ENCODE measurements around the gene FSTL4. TPM values are rescaled to one million over a fixed set of nuclear protein-coding genes. Genes with fewer than 3 reads are reported as not detected.

FSTL4 gene
- total RNA-seq, 1 experiment from 2014 or later: not detected

DNA sequence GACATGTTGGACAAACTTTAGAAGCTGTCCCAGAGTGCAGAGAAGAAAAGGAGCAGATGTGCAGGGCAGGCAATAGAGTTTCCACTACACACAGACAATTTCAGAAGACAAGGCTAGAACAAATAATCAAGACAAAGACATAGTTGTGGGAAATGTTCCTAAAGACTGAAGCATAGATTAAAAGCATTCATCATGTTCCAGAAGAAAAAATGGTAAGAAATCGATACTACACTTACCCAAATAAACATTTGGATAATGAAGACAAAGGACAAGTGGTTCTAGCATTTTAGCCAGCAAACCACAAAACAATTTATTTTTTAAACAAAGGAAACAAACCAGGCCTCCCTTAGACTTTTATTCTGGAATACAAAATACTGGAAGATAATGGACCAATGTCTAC is 97.9 kb downstream of the FSTL4 start:
- DNase-seq (ENCODE audit: low read depth): no peak

DNA sequence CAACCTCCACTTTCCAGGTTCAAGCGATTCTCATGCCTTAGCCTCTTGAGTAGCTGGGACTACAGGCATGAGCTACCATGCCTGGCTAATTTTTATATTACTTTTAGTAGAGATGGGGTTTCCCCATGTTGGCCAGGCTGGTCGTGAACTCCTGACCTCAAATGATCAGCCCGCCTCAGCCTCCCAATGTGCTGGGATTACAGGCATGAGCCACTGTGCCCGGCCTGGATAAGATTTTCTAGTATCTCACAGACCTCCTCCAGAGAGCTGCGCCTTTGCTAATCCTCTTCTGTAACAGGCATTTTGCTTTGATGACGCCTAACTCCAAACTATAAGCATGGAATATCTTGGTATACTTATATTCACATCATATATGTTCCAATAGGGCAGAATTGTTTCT is 99.4 kb downstream of the FSTL4 start:
- DNase-seq (ENCODE audit: low read depth): no peak

DNA sequence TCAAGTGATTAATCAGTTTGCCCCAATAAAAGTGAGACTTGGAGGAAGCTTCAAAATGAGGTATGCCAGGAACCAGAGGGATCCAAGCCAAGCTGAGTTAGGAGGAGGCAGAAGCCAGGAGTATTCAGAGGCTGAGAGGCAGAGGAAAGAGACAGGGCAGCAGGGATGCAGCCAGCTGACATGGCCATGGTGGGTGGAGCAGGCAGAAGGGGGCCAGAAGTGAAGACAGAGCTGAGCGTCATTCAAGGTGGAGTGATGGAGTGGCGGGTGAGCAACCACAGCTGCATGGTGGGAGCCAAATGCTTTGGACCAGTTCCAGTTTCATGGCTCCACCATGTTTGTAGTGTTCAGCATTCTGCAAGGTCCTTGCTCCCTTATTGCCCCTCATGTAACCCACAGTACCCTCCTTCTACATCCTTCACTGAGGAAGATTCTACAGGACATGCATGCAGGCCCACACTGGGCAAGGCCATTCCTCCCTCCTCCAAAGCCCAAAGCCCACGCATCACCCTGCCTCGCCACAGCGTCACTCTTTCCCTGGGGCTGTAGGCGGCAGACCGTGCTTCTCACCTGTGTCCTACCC is 100.6 kb downstream of the FSTL4 start:
- DNase-seq (ENCODE audit: low read depth): no peak

DNA sequence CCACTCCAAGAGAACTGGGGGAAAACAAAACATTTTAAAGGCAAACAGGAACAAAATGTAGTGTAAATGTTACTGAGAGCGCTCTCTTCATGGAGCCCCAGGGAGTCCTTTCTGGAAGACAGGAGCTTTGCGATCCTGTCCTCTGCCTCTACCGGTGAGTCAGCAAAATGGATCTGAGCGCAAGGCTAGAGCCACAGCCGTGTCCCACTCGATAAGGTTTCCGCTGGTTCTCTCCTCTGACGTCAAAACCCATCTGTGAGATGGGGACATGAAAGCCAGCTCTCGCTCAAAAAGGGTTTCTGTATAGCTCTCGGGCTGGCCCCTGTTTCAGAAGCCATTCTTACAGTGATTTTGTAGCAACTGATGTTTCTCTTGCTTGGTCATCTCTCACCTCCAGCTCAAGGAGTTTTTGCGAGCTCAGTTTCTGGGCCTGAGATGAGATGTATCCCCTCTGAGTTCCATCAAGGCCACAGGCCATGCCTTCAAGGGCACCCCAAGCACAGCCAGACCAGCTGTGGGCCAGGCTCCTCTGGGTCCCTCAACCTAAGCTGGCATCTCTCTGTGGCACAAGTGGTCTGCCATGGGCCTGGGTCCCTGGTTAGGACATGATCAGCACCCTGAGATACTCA is 101.6 kb downstream of the FSTL4 start:
- DNase-seq (ENCODE audit: low read depth): no peak

DNA sequence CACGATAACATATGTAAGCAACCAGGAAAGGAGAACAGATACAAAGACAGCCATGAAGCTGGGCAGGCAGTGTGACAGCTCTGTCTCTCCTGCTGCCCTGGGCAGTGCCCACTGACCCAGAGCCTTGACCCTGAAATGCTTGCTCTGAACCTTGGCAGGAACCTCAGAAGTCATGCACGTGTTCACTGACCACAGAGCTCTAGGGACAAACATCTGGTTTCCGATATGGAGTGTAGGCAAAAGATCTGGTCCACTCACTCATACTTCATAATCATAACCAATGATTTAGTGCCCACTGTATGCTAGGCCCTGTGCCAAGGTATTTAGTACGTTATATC is 102.6 kb downstream of the FSTL4 start:
- DNase-seq (ENCODE audit: low read depth): no peak

DNA sequence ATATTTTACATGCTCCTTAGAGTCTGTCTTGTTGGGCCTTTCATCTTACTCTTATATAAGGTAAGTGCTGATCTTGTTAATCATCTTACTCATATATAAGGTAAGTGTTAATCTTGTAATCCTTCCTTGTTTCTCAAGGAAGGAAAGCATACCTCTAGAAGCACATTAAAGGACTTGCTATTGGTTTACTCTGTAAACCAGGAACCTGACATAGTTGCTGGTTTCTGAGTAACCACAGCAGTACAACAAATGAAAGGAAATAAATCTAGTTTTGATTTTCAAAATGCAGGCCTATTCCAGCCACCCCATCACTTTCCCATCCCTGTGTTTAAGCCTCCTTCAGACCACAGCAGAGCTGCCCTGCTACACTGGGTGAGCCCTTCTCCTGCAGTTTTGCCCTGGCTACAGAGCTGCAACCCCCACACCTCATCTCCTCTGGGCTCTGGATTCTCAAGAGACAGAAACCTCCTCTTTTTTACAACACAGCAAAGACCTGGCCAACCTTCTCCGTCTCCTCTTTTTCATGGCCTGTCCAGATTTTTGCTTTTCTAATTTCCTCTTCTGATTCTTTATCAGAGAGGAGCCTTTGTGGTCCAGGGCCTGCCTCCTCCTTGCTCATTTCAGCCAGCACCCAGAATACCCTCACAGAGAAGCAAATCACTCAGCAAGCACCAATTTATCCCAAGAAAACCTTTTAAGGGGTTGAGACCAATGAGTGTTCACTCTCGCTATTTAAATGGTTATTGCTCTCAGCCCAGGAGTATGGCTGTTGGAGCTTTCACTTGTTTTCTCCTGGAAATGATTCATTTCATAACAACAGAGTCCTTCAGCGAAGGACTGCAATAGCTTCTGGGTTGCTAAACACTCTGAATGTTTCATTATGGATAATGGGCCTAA is 103.2 kb downstream of the FSTL4 start:
- no peak for DNase-seq (ENCODE audit: low read depth)

DNA sequence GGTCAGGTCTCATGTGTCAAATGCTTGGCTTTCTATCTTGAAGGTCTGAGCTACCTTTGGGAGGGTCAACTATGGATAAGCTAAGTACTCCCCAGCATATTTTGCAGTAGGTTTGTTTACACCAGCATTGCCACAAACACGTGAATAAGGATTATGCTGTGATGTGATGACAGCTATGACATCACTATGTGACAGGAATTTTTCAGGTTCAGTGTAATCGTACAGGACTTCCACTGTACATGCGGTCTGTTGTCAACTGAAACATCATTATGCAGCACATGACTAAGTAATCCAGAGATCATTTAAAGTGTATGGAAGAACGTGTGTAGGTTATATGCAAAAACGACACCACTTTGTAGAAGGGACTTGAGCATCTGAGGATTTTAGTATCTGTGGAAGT is 104.0 kb downstream of the FSTL4 start:
- DNase-seq (ENCODE audit: low read depth): no peak

DNA sequence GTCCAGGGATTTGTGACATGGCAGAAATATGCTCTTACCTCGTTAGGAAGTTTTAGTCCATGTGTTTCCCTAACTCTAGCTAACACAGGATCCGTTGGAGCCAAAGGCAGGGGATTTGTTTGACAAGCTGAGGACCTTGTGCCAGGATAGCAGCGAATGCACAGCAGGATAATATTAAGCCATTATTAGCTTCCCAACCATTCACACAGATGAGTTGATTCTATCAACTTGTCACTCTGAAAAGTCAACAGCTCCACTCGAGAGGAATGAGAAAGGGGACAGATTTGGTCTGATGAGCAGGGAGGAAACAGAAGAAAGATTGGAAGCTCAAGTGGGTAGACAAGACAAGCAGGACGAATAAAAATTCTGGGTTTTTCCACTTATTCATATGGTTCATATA is 106.2 kb downstream of the FSTL4 start:
- DNase-seq (ENCODE audit: low read depth): no peak

DNA sequence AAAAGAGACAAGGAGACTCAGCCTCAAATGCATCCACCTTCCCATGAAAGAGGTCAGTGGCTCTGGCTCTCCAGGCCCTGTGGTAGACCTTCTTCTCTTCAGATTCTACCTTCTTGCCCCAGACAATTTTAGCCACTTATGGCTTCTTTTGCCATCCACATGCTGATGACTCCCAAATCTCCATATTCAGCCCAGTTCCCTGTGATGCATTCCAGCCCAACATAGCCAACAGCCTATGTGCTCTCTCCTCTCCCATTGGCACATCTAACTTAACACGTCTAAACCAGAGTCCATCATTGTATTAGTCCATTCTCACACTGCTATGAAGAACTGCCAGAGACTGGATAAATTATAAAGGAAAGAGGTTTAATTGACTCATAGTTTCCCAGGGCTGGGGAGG is 108.8 kb downstream of the FSTL4 start:
- DNase-seq (ENCODE audit: low read depth): no peak

DNA sequence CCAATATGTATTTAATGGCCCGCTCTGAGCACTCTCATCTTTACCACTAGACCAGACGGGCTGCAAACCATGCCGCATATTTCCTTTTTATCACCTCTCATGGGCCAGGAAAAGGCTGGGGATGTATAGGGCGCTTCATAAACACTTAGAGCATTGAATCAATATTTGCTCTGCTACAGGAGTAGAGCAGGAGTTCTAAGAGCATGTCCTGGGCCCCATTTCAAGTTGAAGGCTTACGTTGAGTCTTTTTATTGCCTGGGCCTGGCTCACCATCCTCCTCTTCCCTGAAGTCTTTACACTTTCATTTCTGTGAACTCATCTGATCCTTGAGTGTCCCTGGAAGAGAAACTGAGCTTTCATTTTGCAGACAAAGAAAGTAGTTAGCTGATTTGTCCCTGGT is 112.4 kb downstream of the FSTL4 start:
- DNase-seq (ENCODE audit: low read depth): no peak

DNA sequence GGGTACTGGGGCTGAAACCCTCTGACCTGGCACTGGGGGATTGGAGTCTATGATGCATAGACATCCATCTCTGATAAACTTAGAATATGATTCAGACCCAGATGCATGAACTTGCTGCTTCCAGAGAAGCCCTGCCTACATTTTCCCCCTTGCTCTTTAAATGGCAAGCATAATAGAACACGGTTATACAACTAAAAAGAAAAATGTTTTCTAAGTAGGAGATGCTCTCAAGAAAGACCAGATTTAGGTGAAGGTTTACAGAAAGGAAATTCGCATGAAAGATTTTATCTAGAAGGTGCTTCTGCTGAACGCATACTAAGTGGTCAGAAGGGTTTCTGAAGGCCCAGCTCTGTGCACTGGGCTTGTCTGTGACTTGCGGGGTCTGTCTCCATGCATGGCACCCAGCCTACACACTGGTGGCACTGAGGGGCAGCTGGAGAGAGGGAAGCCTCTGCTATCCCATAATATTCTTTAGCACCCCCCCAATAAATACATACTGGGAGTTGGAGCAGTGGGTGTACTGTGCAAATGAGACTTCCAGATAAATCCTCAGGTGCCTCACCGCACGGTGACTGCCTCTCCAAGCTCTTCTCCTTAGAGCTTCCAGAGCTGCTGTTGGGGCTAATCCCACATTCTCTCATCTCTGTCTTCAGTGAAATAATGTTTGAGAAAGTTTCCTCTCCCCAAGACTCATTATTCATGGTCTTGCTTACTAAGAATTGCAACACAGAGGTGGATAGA is 114.6 kb downstream of the FSTL4 start:
- DNase-seq (ENCODE audit: low read depth): no peak

DNA sequence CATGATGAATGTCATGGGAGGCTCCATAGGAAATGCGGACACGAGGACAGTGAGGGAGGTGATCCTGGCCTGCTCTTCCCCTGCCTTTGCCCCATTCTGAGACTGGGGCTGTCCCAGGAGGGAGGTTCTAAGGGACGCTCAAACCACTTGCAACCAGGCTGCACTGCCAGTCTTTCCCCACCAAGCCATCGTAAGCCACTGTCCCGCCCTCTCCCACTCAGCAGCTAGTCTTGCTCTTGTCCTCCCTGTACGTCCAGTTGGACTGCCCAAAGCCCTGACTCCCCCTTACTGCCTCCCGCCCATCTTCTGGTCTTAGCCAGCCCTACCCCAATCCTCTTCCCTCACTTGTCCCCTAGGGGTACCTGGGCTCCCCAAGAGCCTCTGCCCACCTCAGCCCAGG is 115.7 kb downstream of the FSTL4 start:
- no peak for DNase-seq (ENCODE audit: low read depth)

DNA sequence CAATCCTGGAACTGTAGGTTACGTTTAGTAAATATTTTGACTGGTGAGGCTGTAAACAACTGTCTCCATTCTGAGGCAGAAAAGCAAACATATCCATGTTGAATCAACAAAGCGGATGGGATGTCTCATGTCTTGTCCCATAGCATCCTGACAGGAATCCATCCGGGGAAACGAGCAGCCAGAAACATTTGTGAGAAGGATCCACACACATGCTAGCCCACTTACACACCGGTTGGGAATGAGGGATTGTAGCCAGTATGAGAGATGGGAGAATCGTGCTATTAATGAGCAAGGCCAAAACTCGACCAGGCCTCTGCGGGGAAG is 117.5 kb downstream of the FSTL4 start:
- no peak for DNase-seq (ENCODE audit: low read depth)

DNA sequence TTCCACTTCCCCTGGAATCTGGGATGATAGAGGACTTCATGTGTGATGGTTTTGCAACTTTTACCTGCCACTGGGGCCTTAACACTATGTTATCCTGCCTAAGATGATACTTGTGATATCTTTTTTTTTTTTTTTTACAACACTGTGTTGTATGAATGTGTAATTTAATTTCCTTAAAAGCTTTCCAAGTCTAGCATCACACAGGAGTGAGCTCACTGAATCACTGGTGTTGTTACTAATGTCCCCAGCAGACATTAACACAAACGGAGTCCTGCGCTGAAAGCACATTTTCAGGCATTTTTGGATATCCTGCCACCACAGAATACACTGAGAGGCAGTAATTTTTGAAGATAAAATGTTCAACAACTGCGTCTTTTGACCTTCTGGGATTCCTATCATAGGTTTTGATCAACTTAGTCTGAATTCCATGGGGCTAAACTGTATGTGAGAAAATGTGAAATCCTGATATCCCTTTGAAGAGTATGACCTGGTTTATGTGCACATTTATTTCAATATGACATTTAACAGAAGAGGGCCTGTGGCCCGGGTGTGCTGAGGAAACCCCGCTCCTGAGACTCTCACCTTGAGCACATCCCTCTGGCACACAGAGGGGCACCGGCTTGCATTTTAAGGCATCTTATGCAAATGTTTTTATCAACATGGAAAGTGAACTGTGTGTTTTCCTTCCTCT is 118.0 kb downstream of the FSTL4 start:
- DNase-seq (ENCODE audit: low read depth): no peak

DNA sequence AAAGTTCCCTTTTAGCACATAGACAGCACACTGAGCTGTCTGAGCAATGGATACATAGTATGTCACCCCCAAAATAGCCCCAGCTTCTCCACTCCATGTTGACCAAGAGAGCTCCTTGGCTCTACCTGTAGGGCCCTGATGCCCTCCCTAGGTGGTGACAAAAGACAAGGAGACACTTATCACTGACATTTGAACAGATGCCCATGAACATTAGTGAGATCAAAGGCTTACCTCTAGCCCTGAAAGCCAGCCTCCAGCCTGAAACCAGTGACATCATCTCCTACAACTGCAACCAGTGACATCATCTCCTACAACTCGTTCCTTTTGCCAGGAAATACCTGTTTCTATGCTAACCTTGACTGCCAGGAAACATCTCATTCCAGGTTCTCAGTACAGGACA is 122.7 kb downstream of the FSTL4 start:
- DNase-seq (ENCODE audit: low read depth): peak; percentile 13

DNA sequence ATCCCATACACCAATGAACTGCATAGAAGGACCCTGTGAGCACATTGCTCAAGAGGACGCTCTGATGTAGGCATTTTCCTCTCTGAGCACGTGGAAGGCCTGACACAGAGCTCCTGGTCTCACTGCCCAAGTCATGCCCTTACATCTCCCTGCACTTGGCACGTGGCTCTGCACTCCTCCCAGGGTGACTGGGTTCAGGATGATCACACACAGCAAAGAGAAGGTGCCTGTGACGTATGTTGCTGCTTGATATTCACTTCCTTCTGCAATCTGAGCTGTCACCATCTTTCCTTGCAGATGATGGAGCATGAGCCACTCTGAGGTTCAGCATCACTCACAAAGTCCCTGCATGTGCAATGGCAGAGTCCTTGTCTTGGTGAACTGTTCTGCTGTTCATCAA is 125.2 kb downstream of the FSTL4 start:
- DNase-seq (ENCODE audit: low read depth): no peak

DNA sequence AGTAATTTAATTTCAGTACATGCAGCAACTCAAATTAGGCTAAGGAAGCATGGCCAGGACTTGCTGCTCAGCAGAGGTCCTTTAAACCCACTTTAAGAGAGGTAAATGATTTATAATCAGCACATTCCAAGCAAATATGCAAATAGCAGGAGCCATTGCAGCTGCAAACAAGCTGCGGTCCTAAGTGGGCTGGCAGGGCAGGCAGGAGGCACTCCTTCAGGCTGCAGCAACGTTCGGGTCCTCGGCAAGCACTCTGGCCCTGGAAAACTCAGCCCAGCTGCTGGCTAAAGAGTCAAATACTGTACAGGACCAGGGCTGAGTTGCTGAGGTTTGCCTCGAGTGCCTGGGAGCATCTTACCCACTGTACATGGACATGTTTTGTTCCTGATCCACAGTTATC is 126.9 kb downstream of the FSTL4 start:
- no peak for DNase-seq (ENCODE audit: low read depth)

DNA sequence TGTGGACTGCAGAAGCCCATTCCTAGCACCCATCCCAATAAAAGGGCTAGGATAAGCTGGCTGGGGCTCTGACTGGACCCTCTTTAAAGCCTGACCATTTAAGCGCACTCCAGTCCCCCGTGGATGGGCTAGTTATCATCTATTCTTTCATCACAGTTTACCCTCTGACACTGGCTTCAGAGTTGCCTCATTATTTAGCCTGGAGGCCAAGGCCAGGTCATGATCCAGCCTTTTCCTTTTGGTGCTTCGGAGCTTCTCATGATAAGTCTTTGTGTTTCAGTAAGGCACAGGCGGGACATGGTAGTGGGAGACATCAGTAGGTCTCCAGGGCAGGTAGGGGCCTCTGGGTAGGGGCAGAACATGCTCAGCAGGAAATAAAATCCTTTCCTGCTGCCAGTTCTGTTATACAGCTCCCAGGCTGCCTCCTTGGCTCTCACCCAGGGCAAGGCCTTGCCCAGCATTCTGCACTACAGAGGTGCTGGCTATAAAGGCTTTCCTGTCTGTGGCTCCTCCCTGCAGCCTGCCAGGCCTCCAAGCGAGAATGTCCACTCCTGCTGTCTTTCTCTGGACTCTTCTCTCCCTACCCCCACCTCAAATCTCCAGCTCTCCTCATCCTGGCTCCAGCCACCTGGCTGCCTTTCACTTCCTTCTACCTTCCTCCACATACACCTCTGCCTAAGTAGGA is 128.8 kb downstream of the FSTL4 start:
- no peak for DNase-seq (ENCODE audit: low read depth)

DNA sequence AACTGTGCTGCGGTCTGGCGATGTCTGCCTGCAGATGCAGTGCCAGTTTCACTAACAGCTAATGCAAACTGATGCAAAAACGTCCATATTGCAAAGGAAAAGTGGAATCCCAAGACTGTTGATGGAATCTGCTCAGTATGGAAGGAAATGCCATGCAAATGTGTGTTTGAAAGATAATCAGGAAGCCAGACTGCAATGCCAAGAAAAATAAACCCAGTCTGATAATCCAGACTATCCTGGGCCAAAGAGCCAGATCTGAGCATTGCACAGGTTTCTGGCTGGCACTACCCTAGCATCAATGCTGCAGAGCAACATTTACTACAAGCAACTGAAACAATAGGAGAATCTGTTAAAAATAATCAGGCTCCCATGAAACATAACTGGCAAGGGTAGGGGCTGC is 130.3 kb downstream of the FSTL4 start:
- no peak for DNase-seq (ENCODE audit: low read depth)

DNA sequence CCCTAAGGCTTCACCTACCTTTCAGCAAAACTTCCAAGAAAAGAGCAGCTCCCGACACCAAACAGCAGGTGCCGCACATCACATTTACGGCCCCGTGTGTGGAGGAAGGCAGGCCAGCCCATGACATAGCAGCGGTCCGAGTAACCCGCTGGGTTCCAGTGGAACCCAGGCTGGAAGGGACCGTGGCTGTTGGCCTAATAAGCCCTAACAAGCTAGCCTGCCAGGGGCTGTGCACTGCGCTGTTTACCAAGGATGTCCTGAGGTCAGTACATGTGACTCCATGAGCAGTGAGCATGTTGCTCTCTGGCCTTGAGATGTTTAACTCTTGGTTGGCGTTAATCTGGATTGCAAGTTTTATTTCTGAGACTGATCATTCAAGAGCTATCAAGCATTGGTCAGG is 131.5 kb downstream of the FSTL4 start:
- DNase-seq (ENCODE audit: low read depth): no peak

DNA sequence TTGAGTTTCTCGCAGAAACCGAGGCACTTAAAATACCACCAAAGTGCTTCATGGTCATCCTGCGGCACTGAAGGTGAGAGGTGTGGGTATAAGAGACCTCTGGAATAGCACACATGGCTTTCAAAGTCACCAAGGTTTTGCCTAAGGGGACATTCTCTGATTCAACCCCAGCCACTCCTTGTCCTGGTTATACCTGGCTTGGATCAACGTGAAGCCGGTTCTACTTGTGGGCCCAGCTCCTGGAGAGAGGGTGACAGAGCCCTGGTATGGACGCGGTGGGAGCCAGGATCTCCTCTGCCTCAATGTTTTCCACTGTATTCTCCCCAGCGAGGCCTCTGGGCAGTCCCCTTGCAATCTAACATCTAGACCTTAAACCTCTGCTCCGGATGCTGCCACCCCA is 132.0 kb downstream of the FSTL4 start:
- no peak for DNase-seq (ENCODE audit: low read depth)
